CD4-positive, alpha-beta T cell treated with Interleukin-4 for 1 hour (primary cell): ENCODE data around the gene MPHOSPH9.

Experiments used
- DNase-seq, 2 donors: peaks; one replicate each; pipeline ENCODE4 v3.0.0-alpha.2; 2020 to 2022

The MPHOSPH9 gene

DNA sequence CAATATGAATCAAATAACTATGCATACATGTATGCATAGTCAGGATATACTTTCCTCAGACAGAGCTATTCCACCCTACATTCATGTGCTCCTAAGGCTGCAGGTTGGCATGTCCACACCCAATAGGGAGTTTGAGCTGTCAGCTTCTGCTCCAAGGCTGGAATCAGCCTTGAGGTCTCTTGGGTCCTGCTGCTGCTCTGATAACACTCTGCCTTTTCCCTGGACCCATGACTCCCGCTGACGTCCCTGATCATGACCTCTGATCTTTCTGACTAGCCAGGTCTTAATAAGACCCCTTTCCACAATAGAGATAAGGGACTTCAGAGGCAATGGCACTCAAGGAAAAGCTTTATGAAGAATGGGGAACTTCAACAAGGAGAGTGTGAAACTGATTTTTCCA, 87.7 kb downstream of the MPHOSPH9 start:
- no peak for DNase-seq

DNA sequence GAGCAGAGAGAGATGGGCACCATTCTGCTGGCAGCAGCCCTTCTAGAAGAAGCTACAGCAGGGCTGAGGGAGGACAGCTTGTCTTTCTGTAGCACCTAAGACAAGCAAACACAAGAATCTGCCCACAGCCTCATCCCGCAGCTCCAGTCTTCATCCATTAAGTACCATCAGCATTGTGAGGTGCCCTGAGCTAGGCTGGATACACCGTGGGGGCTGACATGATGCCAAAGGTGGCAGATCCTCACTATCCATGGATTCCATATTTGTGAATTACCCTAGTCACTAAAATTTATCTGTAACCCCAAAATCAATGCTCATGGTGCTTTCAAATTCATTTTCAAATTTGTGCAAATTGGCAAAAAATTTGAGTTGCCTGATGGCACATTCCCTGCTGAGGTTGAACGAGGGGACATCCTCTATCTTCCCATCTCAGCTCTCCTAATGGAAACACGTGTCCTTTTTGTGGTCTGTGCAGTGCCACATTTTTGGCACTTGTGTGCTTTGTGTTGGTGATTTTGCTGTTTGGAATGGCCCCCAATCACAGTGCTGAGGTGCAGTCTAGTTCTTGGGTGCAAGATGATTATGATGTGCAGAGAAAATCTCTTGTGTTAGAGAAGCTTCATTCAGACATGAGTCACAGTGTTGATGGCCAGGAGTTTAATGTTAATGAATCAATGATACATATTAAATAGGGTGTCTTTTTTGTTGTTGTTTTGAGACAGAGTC, 89.0 kb downstream of the MPHOSPH9 start:
- DNase-seq = no peak

DNA sequence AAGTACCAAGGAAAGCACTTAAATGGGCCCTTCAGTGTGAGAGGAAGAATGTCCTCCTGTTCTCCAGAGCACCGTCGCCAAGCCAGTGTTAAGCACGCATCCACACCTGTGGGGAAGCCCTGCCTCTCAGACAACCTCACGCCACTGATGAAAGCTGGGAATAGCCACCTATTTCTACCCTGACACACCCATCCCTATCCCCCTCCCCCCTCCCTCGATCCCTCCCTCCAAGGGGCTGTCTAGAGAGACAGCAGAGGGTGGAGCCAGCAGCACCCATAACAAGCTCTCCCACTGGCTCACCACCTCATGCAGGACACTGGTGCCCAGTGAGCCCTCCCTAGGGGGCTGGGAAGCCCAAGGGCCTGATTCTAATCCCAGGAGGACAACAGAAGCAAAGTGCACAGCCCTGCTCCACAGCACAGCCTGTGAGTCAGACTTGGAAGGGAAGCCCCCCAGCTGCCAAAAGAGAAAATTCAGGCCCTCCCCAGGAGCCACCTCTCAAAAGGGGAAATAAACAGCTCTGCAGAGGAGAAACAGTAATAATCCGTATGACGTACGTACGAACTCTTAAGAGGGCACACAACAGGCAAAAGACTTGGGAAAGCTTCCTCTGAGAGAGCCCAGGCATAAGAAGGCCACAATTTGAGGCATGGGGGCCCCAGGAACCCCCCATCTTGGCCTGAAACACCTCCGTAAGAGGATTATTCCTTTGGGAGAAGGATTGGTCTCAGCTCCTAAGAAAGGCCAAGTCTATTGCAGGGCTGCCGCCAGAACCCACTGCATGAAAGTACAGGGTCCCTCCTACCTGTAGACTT, 89.8 kb downstream of the MPHOSPH9 start:
- DNase-seq = no peak

DNA sequence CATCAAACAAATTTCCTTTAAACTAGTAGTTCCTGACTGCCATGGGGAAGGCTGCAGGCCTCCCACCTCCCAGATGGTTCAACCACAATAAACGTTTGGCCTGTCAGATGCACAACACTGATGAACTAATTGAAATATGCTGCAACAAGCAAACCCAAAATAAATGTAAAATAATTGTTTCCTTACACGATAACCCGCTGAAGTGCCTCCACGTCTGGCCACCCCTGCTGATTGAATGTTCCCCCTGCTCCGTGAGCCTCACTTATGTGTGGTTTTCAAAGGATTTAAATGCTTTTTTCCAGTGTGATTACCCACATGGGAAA, 90.5 kb downstream of the MPHOSPH9 start:
- DNase-seq = no peak

DNA sequence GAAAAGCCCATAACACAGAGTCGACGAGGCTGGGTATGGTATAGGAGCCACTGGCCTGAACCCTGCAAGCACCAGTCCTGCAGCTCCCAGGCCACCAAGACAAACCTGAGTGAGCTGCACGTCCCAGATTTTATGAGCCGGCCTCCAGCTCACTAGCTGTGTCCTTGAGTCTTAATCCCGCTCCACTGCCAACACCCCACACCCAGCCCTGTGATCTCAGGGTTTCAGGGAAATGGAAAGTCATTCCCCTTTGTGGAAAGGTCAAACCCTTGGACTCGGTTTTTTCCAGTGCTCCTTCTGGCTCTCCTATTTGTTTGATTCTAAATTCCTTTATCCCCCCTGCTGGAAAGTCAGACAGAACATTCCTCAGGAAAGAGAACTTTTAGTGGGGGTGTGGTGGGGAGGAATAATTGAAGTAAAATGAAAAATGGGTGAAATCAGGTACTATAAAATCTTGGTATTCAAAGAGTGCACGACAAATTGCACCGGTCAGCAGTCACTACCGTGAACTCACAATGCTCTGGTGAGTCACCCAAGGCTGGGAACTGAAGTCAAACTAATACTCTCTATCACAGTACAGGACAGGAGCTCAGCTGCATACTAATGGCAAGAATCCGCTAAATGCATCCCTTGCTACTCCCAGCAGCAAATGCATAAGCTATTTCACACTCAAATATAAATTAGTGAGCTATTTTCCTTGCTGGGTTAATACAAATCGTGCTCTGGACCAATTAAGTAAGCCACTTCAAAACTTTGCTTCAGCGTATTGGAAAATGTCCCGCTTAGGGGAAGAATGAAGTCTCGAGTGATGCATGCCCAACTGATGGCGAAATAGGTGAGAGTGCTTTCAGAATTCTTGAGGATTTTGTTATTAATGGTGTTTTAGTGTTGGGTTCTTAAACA, 91.1 kb downstream of the MPHOSPH9 start:
- DNase-seq = no peak

DNA sequence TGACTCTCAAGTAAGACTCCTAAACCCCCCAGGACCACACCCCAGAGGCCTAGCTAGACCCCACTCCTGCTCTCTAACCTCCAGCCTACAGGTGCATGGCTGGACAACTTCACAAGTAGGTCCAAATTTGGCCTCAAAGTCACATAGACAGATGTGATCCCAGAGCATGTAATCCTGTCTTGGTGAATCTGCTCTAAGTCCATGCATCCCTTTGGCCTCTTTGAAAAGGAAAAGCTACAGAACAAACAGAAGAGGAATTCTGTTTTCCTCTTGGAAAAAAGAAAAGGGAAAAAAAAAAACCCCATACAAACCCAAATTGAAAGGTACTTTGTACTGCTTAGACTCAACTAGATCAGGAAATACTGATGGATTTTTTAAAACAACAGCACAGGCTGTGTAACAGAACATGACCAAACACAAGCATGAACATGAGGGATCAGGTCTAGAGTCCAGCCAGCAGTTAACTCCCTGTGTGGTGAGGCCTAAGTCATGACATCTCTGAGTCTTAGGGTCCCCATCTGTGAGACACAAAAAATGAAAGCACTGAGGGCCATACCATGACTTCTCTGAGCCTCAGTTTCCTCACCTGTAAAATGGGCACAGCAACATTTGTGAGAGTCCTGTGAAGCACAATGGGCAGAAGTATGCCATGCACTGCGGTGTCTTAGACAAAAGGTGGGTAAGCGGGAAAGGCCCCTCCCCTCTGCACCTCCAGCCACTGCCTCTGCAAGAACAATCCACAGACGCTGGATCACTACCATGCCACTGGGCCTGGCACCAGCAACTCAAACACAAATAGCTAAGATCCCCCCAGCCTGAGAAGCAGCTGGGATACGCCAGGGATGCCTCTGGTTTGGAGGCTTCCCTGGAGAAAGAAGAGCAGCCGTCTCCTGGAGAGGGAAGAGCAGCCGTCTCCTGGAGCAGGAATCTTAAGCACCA, 92.0 kb downstream of the MPHOSPH9 start:
- DNase-seq = no peak

DNA sequence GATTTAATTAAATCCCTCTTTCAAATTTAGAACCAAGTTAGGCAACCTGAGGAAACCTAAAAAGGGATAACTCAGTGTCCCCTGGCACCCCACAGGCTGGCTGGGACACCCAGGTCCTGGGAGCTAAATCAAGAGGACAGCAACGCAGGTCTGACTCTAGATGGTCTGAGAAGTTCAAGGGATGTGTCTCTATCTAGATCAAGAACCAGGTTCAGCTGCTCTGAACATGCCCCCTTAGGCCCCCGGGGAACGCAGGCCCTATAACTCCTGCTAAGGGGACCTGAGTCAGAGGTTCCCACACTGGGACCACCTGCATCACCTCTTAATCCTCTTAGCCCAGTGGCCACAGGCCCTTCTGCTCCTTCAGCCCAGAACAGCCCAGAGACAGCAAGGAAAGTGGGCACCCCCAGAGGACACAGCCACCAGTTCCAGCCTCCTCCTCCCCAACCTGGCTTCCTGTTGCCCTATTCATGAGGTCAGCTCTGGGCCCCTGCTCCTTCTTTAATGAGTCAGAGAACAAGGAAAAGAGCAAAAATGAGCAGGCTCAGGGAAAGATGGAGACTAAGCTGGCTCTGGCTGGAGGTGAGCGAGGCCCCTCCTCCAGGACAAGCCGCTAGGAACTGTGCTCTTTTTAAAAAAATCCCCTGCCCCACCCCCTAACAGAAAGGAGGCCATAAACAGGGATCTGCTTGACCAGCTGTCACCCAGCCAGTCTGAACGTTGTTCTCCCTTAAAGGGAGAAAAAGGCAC, 92.8 kb downstream of the MPHOSPH9 start:
- no peak for DNase-seq

DNA sequence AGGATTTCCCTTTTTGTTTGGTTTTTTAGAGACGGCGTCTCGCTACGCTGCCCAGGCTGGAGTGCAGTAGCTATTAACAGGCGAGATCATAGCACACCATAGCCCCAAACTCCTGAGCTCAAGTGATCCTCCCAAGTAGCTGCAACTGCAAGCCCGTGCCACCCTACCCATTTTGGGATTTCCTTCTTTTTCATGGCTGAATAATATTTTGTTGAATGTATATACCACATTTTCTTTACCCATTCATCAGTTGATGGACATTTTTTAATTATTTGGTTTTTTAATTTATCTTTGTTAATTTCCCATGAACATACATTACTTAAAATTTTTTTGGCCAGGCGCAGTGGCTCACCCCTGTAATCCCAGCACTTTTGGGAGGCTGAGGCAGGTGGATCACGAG, 97.3 kb downstream of the MPHOSPH9 start:
- no peak for DNase-seq

DNA sequence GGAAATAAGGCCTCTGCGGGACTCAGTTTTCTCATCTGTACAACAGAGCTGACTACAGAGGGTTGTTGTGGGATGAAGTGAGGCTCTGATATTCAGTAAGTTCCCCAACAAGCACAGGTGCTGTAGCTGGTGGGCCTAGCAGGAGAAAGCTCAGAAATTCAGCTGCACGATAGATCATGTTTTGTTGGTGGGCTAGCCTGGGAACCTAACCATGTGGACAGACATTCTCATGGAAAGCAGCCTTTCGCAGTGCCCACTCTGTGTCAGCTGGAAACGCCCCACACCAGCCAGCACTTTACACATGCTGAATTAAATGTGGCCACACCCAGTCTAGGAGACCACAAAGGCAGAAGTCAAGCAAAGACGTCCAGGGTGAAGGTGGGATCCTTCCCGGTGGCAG, 98.1 kb downstream of the MPHOSPH9 start:
- no peak for DNase-seq

DNA sequence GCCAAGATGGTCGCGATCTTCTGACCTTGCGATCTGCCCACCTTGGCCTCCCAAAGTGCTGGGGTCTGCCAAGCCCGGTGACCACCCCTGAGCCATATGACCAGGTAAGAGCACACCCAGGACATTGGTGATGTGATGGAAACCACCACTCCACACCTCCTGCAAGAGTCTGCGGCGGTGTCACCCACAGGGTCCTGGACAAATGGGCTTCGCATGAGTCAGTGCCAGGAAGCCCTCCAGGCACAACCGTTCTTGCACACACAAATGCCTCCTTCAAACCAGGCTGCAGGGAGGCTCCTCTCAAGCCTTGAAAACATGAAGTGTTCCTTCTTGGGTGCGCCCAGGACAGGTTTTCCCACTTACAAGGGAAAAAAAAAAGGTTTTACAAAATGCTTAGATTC, 98.7 kb downstream of the MPHOSPH9 start:
- no peak for DNase-seq

DNA sequence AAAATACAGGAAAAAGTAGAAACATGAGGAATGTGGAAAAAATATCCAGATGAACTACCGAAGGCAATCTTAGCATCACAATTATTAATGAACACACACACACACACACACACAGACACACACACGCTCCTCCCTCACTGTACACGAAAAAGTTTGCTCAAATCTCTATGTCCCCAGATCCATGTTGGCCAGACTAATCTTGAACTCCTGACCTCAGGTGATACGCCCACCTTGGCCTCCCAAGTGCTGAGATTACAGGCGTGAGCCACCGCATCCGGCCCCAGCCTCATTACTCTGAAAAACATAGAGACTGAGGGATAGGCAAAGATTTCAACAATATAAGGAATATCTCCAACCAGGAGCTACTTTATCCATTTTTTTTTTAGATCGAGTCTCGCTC, 99.2 kb downstream of the MPHOSPH9 start:
- no peak for DNase-seq

DNA sequence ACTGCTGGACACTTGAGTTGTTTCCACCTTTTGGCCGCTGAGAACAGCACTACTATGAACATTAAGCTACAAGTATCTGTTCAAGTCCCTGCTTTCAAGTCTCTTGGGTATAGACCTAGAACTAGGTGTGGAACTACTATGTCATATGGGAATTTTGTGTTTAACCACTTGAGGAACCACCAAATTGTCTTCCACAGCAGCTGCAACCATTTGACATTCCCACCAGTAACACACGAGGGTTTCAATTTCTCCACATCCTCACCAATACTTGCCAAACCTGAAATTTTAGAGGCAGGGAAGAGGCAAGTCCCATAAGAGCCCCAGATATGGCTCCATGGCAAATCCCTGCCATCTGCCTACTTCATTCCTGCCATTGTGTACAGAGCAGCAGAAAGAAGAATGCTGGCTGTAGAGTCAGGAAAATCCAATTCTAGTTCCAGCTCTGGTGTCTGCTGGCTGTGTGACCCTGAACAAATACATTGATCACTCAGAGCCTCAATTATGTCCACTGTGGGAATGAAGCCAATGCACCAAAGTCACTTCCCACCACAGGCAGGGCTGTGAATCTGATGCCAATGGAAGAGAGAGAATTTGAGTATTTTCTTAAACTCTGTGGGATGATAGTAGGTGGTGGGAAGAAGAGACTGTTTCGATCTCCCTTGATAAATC, 99.9 kb downstream of the MPHOSPH9 start:
- DNase-seq = no peak

DNA sequence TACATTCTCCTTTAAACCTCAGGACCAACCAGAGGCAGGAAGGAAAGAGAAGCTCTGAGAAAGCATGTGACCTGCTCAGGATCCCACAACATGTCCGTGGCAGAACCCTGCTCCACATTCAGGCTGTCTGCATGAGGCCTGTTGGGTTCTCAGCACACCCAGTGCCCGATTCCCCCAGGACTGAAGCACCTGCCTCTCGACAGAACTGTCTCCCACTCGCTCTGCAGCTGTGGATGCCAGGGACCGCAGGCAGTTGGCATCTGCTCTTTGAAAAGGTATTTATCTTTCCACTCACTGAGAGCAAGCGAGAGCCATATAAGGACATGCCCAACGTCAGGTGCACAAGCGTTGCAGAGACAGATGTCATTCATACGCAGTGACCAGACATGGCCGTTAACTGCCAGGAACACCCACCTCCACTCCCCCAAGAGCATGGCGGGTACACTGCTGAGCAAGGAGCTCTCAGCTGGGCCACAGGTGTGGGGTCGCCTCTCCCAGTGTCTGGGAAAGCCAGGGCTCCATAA, 101.0 kb downstream of the MPHOSPH9 start:
- DNase-seq = peak; percentile 45 to 69

DNA sequence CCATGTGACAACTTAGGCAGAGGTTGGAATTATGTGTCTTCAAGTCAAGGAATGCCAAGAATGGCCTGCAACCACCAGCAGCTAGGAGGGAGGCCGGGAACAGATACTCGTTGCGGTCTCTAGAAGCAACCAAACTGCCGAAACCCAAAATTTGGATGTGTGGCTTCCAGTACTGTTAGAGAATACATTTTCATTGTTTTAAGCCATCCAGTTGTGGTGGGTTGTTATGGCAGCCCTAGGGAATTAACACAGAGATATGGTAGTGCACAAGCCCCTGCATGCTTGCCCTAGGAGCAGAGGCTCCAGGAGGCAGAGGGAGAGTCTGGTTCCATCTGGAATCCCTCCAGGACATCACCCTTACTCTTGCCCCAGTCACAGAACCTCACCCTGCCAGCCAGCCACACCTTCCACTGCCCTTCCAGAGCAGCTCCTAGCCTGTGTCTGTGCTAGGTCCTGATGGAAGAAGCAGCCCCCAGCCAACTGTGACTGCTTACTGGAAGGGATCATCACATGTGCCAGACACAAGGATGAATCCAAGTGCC, 101.6 kb downstream of the MPHOSPH9 start:
- no peak for DNase-seq

DNA sequence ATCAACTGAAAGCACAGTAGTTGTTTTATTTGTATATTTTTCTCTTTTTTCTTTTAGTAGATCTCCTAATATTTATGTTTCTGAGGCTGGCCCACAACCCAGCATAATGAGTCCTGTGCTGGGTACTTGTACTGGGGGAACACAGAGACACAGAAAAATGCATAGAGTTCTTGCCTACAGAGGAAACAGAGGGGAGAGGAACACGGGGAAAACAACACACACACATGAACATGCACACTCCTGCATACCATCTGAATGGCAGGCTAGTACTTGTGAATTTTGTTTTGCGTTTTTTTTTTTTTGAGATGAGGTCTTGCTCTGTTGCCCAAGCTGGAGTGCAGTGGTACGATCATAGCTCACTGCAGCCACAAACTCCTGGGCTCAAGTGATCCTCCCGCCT, 103.3 kb downstream of the MPHOSPH9 start:
- DNase-seq = no peak

DNA sequence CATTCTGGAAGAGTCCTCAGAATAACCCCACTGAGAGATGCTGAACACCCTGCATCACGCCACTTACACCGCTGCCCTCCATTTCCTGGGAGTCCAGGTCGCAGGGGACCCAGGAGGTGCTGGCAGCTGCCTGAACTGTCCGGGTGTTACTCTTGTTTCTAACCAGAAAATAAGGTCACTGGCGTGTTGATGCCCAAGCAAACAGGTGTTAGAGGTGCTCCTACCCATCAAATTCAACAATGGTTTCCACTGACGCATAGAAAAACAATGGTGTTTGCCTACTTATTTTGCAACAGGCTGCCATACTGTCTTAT, 105.8 kb downstream of the MPHOSPH9 start:
- DNase-seq = no peak

DNA sequence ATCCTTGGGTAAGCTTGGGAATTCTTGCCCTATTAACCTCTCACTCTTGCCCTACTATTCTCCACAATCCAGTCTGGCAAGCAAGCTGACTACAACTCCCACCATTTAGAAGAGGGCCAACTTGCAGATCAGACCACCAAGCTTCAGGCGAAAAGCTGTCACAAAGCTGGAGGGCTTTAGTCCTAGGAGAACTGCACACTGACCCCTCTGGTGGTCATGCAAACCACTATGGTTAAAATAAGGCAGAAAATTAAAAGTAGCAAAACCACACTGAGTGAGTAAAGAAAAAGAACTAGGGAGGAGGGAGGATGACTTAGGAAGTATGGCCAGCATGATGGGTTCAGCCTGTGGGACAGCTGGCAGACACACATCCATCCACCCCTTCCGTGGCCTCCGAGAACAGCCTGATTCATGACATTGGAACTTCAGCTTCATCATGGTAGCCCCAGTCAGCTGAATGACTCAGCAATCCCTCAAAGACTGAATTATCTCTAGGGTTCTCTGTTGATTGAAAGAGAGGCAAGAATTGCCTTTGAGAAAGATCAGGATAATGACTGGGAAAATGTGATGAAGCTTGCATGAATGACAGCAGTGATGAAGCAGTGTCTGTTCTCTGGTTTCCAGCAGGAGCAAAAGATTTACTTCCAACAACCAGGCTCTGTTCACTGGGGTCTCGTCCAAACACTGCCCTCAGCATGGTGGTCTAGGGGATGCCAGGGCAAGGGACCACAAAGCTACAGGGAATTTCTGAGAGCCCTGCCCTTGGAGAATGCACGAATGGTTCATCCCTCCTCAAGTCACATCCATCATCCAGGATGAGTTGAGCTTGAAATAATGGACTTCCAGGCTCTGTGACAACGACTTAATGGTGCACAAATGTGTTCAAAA, 106.4 kb downstream of the MPHOSPH9 start:
- no peak for DNase-seq

DNA sequence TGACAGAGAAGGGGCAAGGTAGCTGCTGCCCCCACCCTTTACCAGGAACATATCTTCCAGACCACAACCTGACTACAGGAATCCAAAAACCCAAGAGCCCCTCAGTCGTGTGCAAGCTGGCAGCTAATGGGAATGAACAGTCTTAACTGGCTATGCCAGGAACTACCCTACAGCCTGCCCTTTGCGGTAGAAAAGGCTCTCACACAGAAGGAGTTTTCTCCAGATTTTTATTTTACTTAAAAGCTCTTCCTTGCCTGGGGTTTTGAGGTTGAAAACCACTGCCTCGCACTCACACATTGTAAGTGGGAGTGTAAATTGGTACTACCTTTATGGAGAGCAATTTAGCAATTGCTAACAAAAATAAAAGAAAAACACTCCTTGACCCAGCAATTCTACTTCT, 110.3 kb downstream of the MPHOSPH9 start:
- no peak for DNase-seq

DNA sequence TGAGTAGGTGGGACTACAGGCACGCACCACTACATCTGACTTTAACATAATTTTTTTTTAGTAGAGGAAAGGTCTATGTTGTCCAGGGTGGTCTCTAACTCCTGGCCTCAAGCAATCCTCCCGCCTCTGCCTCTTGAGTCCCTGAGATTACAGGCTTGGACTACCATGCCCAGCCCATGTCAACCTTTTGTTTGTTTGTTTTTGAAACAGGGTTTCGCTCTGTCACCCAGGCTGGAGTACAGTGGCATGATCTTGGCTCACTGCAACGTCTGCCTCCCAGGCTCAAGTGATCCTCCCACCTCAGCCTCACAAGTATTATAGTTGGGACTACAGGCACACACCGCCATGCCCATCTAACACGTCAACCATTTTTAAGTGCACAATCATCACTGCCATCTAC, 111.3 kb downstream of the MPHOSPH9 start:
- no peak for DNase-seq
